IMR-90 (cell line): Measurements from ENCODE around the gene TSPAN3. TPM values are rescaled to one million over a fixed set of nuclear protein-coding genes. Genes with fewer than 3 reads are reported as not detected.

ENCODE experiments used
- ATAC-seq: fragments of 200-7000 bp; cut with Tn5 transposase; 2 replicates; pipeline ENCODE4 v1.9.1; 2020; ENCODE audit warnings: low read depth, mild to moderate bottlenecking, moderate library complexity
- BruUV-seq: library from RNA; stranded (reverse); fragments of 400-500 nt; replicated peaks from 2 replicates; lab custom pipeline; 2021; lab: Mats Ljungman, UMichigan
- CTCF ChIA-PET: fragments of 300-600 bp; formaldehyde crosslinking; extraction: SDS; loops from one replicate; lab custom pipeline; 2021; ENCODE audit warnings: antibody characterized with exemption; lab: Yijun Ruan, JAX
- POLR2A ChIA-PET: fragments of 300-600 bp; sonication (Branson Sonifier 250); formaldehyde crosslinking; loops from one replicate; lab custom pipeline; 2022; ENCODE audit warnings: antibody characterized with exemption; ENCODE audit not compliant: unreplicated experiment; lab: Charles Lee
- DNase-seq: peaks from one replicate; pipeline ENCODE4 v3.0.0; 2013
- H2AFZ ChIP-seq: replicated peaks from 2 replicates; pipeline ENCODE3; 2013; ENCODE audit warnings: low read length, mild to moderate bottlenecking; ENCODE audit not compliant: poor library complexity
- H2AK5ac ChIP-seq: 2 replicates; pipeline ENCODE4 v1.6.1; 2013; ENCODE audit warnings: low read depth, low read length, inconsistent platforms
- H2AK9ac ChIP-seq: replicated peaks from 2 replicates; pipeline ENCODE3; 2013; ENCODE audit warnings: mild to moderate bottlenecking, low read depth, low read length, moderate library complexity; ENCODE audit not compliant: poor library complexity
- H2BK120ac ChIP-seq: 2 replicates; pipeline ENCODE4 v1.6.1; 2013; ENCODE audit warnings: low read depth, low read length, inconsistent platforms
- H2BK15ac ChIP-seq: 3 replicates; pipeline ENCODE4 v1.6.1; 2013; ENCODE audit warnings: low read depth, low read length, inconsistent platforms
- H2BK20ac ChIP-seq: 2 replicates; pipeline ENCODE4 v1.6.1; 2013; ENCODE audit warnings: low read depth, mild to moderate bottlenecking, inconsistent platforms, low read length, moderate library complexity
- H2BK5ac ChIP-seq: 2 replicates; pipeline ENCODE4 v1.6.1; 2013; ENCODE audit warnings: mild to moderate bottlenecking, low read depth, low read length, inconsistent platforms; ENCODE audit not compliant: poor library complexity, severe bottlenecking
- H3K14ac ChIP-seq: replicated peaks from 2 replicates; pipeline ENCODE4 v1.6.1; 2013; ENCODE audit warnings: low read depth, low read length, inconsistent platforms
- H3K18ac ChIP-seq: 2 replicates; pipeline ENCODE4 v1.6.1; 2013; ENCODE audit warnings: low read depth, low read length, control low read depth
- H3K23ac ChIP-seq: 2 replicates; pipeline ENCODE4 v1.6.1; 2013; ENCODE audit warnings: low read depth, low read length, inconsistent platforms
- H3K27ac ChIP-seq: 2 replicates; pipeline ENCODE4 v1.5.1; 2013; ENCODE audit warnings: mild to moderate bottlenecking, control low read depth, low read length; ENCODE audit not compliant: insufficient read depth
- H3K27me3 ChIP-seq: 2 replicates; pipeline ENCODE4 v1.6.1; 2013; ENCODE audit warnings: low read length; ENCODE audit not compliant: control insufficient read depth, insufficient read depth
- H3K36me3 ChIP-seq: 2 replicates; pipeline ENCODE4 v1.6.1; 2013; ENCODE audit warnings: low read length, mixed read lengths; ENCODE audit not compliant: control insufficient read depth, insufficient read depth
- H3K4ac ChIP-seq: 2 replicates; pipeline ENCODE4 v1.6.1; 2013; ENCODE audit warnings: low read depth, low read length, inconsistent platforms
- H3K4me1 ChIP-seq: 2 replicates; pipeline ENCODE4 v1.6.1; 2013; ENCODE audit warnings: low read length, mixed read lengths; ENCODE audit not compliant: control insufficient read depth, insufficient read depth
- H3K4me2 ChIP-seq: 2 replicates; pipeline ENCODE4 v1.6.1; 2013; ENCODE audit warnings: low read depth, mild to moderate bottlenecking, control low read depth, low read length, moderate library complexity
- H3K4me3 ChIP-seq: 2 replicates; pipeline ENCODE4 v1.5.1; 2013; ENCODE audit warnings: low read depth, mild to moderate bottlenecking, control low read depth, low read length, moderate library complexity; ENCODE audit not compliant: insufficient read depth
- H3K56ac ChIP-seq: 2 replicates; pipeline ENCODE4 v1.6.1; 2013; ENCODE audit warnings: low read length, inconsistent platforms; ENCODE audit not compliant: insufficient read depth; ENCODE audit errors: extremely low read depth
- H3K79me1 ChIP-seq, 2 experiments: 2 replicates each; pipeline ENCODE4 v1.6.1; 2013; ENCODE audit warnings: low read length in 2 of 2, inconsistent platforms in 1 of 2, low read depth in 1 of 2
- H3K9ac ChIP-seq: 2 replicates; pipeline ENCODE4 v1.6.1; 2013; ENCODE audit warnings: low read depth, low read length, control low read depth
- H3K9me1 ChIP-seq: 2 replicates; pipeline ENCODE4 v1.6.1; 2013; ENCODE audit warnings: low read length, inconsistent platforms; ENCODE audit not compliant: insufficient read depth
- H3K9me3 ChIP-seq: 2 replicates; pipeline ENCODE4 v1.6.1; 2013; ENCODE audit warnings: low read length; ENCODE audit not compliant: control insufficient read depth, insufficient read depth
- H4K20me1 ChIP-seq: 2 replicates; pipeline ENCODE4 v1.6.1; 2013; ENCODE audit warnings: low read length, inconsistent platforms; ENCODE audit not compliant: insufficient read depth
- H4K5ac ChIP-seq: 2 replicates; pipeline ENCODE4 v1.6.1; 2013; ENCODE audit warnings: mild to moderate bottlenecking, low read depth, low read length, control low read depth
- H4K8ac ChIP-seq, 2 experiments: 2 replicates each; pipeline ENCODE4 v1.6.1; 2013; ENCODE audit warnings: low read depth in 2 of 2, low read length in 2 of 2, control low read depth in 1 of 2, inconsistent platforms in 1 of 2
- H4K91ac ChIP-seq: 2 replicates; pipeline ENCODE4 v1.6.1; 2013; ENCODE audit warnings: low read depth, low read length, inconsistent platforms; ENCODE audit not compliant: insufficient read depth
- BHLHE40 ChIP-seq: fragments of 150-350 bp; IDR thresholded peaks from 2 replicates; pipeline ENCODE4 v1.6.1; 2016; ENCODE audit warnings: mild to moderate bottlenecking, low read depth, low read length
- CHD1 ChIP-seq: IDR thresholded peaks from 2 replicates; pipeline ENCODE4 v1.6.1; 2012; ENCODE audit warnings: low read depth, low read length, improper control_type of control experiment
- MAZ ChIP-seq: IDR thresholded peaks from 2 replicates; pipeline ENCODE4 v1.6.1; 2012; ENCODE audit warnings: low read depth, mild to moderate bottlenecking, low read length, improper control_type of control experiment, moderate library complexity, borderline replicate concordance
- POLR2A ChIP-seq: IDR thresholded peaks from 2 replicates; pipeline ENCODE4 v1.6.1; 2012; ENCODE audit warnings: mild to moderate bottlenecking, low read depth, low read length
- RAD21 ChIP-seq: IDR thresholded peaks from 2 replicates; pipeline ENCODE4 v1.6.1; 2012; ENCODE audit warnings: low read length, improper control_type of control experiment
- RCOR1 ChIP-seq: IDR thresholded peaks from 2 replicates; pipeline ENCODE4 v1.6.1; 2012; ENCODE audit warnings: mild to moderate bottlenecking, low read length, improper control_type of control experiment; ENCODE audit not compliant: insufficient replicate concordance
- SMC3 ChIP-seq: fragments of 150-350 bp; IDR thresholded peaks from 2 replicates; pipeline ENCODE4 v1.6.1; 2016; ENCODE audit warnings: low read depth, mild to moderate bottlenecking, antibody characterized with exemption, low read length, moderate library complexity
- WGBS, 2 experiments: methylation state at CpG; one replicate each; pipeline versions ENCODE4 v1.1.5 to v1.1.7; 2013; ENCODE audit warnings: missing lambda C conversion rate in 2 of 2; ENCODE audit not compliant: insufficient read length in 1 of 2; ENCODE audit errors: extremely low coverage in 2 of 2; 5-methylcytosine and 5-hydroxymethylcytosine counted together
- dilution Hi-C: fragments of 300-500 bp; cut with HindIII; formaldehyde crosslinking; loops from one replicate; pipeline ENCODE4 v1.14.3; 2018; ENCODE audit warnings: low sequenced_read_pairs; ENCODE audit not compliant: unreplicated experiment
- in situ Hi-C: fragments of 300-500 bp; cut with MboI; formaldehyde crosslinking; loops from 3 replicates; pipeline ENCODE4 v1.14.3; 2019; ENCODE audit warnings: low sequenced_read_pairs, inconsistent platforms, mixed read lengths
- intact Hi-C: fragments of 100-400 bp; cut with micrococcal nuclease; formaldehyde crosslinking; loops from 2 replicates; pipeline ENCODE4 v1.10.0; 2022
- polyA plus RNA-seq, 3 experiments: library from polyadenylated mRNA; depleted of rRNA; stranded (reverse); fragments of >200 nt; gene quantifications; 2 replicates each; pipeline ENCODE4 v1.2.3, GENCODE V29; 2012; ENCODE audit warnings: low replicate concordance in 1 of 3
- total RNA-seq: library from RNA; depleted of rRNA; stranded (reverse); fragments of >200 nt; gene quantifications from 2 replicates; pipeline ENCODE4 v1.2.3, GENCODE V29; 2012
- TF ChIP-seq, protein P1 (sequence below): conservative IDR thresholded peaks from 2 replicates; pipeline ENCODE4 v1.5.1; 2012; ENCODE audit warnings: mild to moderate bottlenecking, low read depth, low read length, improper control_type of control experiment
- TF ChIP-seq, protein P2 (sequence below): fragments of 150-350 bp; IDR thresholded peaks from 2 replicates; pipeline ENCODE4 v1.6.1; 2016; ENCODE audit warnings: low read depth, mild to moderate bottlenecking, low read length, moderate library complexity, borderline replicate concordance
- TF ChIP-seq, protein P3 (sequence below): fragments of 150-350 bp; IDR thresholded peaks from 2 replicates; pipeline ENCODE4 v1.6.1; 2017; ENCODE audit warnings: mild to moderate bottlenecking, antibody characterized with exemption, low read length, low read depth

The TSPAN3 gene
- total and polyA plus RNA-seq, 2 of the 4 experiments (the other 2 are of a cell fraction), result 270 to 295 TPM

DNA sequence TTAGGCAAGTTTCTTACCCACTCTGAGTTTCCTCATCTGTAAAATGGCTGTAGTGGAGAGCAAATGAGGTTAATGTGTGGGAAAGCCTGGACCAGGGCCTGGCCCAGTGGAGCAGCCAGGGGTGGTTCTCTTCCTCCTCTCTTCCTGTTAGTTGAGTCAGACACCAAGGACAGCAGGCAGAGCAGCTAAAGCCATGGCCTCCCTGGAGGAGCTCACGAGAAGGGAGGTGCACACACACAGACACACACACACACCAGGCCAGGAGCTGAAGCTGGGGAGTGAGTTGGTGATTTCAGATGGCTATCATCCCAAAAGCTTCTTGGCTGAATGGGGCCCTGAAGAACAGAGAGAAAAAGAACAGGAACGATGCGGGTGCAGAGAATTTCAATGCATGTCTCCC, 33.2 kb upstream of the TSPAN3 start (continued):
- TF ChIP-seq, protein P1, sequence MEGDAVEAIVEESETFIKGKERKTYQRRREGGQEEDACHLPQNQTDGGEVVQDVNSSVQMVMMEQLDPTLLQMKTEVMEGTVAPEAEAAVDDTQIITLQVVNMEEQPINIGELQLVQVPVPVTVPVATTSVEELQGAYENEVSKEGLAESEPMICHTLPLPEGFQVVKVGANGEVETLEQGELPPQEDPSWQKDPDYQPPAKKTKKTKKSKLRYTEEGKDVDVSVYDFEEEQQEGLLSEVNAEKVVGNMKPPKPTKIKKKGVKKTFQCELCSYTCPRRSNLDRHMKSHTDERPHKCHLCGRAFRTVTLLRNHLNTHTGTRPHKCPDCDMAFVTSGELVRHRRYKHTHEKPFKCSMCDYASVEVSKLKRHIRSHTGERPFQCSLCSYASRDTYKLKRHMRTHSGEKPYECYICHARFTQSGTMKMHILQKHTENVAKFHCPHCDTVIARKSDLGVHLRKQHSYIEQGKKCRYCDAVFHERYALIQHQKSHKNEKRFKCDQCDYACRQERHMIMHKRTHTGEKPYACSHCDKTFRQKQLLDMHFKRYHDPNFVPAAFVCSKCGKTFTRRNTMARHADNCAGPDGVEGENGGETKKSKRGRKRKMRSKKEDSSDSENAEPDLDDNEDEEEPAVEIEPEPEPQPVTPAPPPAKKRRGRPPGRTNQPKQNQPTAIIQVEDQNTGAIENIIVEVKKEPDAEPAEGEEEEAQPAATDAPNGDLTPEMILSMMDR, result no peak
- no peak for TF ChIP-seq RCOR1
- TF ChIP-seq MAZ, result no peak

GRCh38 chr15:77099741-77100463, 29.0 kb upstream of the TSPAN3 start:
- no peak overlapping the region for H4K8ac ChIP-seq
- dilution Hi-C loops, result no loop called here
- no peak overlapping the region for H4K91ac ChIP-seq
- H3K9ac ChIP-seq, result no peak overlapping the region
- no peak overlapping the region for H3K14ac ChIP-seq
- H3K4me2 ChIP-seq, result no peak overlapping the region
- no peak overlapping the region for H2BK5ac ChIP-seq
- H3K4me3 ChIP-seq, result no peak overlapping the region
- H2BK15ac ChIP-seq, result no peak overlapping the region
- ATAC-seq (no peak), DNase-seq (no peak)
- peak overlapping the region; percentile 70 for H2AK9ac ChIP-seq
- no peak overlapping the region for H4K5ac ChIP-seq
- no peak overlapping the region for H3K27ac ChIP-seq
- H2BK120ac ChIP-seq, result no peak overlapping the region
- intact Hi-C loops, result no loop called here
- no peaks in the 10 kb centered on the region for H3K9me3 ChIP-seq
- no peak overlapping the region for H2BK20ac ChIP-seq
- peaks cover 2% of the 10 kb centered on the region; the same call in 1 of the 2 replicates for H3K4me1 ChIP-seq
- POLR2A ChIA-PET, result no interaction called here
- in situ Hi-C loops, result no loop called here
- H3K9me1 ChIP-seq, result peaks cover 4% of the 10 kb centered on the region
- no peak overlapping the region for H3K23ac ChIP-seq
- no peak overlapping the region for H3K4ac ChIP-seq
- peaks cover 1% of the 10 kb centered on the region; the same call in 1 of the 2 replicates for H3K27me3 ChIP-seq
- BruUV-seq, result no TSS peak
- CTCF ChIA-PET, result no interaction called here
- no peaks in the 10 kb centered on the region for H3K36me3 ChIP-seq
- H2AK5ac ChIP-seq, result no peak overlapping the region
- no peak overlapping the region for H3K56ac ChIP-seq
- 75% methylated on average over 1 of the region's 4 CpGs; no CpG with 5 or more reads in 1 of the 2 experiments for WGBS, 2 experiments
- H3K79me1 ChIP-seq, result no peaks in the 10 kb centered on the region
- no peaks in the 10 kb centered on the region for H4K20me1 ChIP-seq
- H2AFZ ChIP-seq, result no peak overlapping the region
- H3K18ac ChIP-seq, result no peak overlapping the region
- TF ChIP-seq, protein P2, sequence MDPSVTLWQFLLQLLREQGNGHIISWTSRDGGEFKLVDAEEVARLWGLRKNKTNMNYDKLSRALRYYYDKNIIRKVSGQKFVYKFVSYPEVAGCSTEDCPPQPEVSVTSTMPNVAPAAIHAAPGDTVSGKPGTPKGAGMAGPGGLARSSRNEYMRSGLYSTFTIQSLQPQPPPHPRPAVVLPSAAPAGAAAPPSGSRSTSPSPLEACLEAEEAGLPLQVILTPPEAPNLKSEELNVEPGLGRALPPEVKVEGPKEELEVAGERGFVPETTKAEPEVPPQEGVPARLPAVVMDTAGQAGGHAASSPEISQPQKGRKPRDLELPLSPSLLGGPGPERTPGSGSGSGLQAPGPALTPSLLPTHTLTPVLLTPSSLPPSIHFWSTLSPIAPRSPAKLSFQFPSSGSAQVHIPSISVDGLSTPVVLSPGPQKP, result no peak
- no peak for TF ChIP-seq SMC3
- TF ChIP-seq, protein P3, sequence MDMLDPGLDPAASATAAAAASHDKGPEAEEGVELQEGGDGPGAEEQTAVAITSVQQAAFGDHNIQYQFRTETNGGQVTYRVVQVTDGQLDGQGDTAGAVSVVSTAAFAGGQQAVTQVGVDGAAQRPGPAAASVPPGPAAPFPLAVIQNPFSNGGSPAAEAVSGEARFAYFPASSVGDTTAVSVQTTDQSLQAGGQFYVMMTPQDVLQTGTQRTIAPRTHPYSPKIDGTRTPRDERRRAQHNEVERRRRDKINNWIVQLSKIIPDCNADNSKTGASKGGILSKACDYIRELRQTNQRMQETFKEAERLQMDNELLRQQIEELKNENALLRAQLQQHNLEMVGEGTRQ, result no peak
- no peak for TF ChIP-seq POLR2A
- no peak for TF ChIP-seq RAD21
- TF ChIP-seq BHLHE40, result no peak
- no peak for TF ChIP-seq CHD1
